Measurements from ENCODE around the gene ATP9A. TPM values are rescaled to one million over a fixed set of nuclear protein-coding genes. Genes with fewer than 3 reads are reported as not detected.
A peak's percentile ranks its signal among the peaks of the same experiment; 100 is the strongest.
"Not testable (repeated sequence)": the region's sequence is repeated elsewhere in the genome, so short reads cannot be mapped to it uniquely, and the experiment has no call there.

The ATP9A gene
- total RNA-seq = 40.2 TPM
- polyA plus RNA-seq (ENCODE audit: insufficient read depth, low read depth, low replicate concordance) = 7.1 TPM
- long read RNA-seq, donor 1, full-length matches to known transcripts = 4 of 4 reads
- long read RNA-seq, donor 1, partial matches to known transcripts = 0 of 4 reads
- long read RNA-seq, donor 1, other reads (novel, unspliced or antisense) = 0 of 4 reads
- long read RNA-seq, donor 2, full-length matches to known transcripts = 3 of 3 reads
- long read RNA-seq, donor 2, partial matches to known transcripts = 0 of 3 reads
- long read RNA-seq, donor 2, other reads (novel, unspliced or antisense) = 0 of 3 reads
- long read RNA-seq, donor 3, full-length matches to known transcripts = 2 of 2 reads
- long read RNA-seq, donor 3, partial matches to known transcripts = 0 of 2 reads
- long read RNA-seq, donor 3, other reads (novel, unspliced or antisense) = 0 of 2 reads
- long read RNA-seq, donor 4, full-length matches to known transcripts = 2 of 2 reads
- long read RNA-seq, donor 4, partial matches to known transcripts = 0 of 2 reads
- long read RNA-seq, donor 4, other reads (novel, unspliced or antisense) = 0 of 2 reads
- long read RNA-seq, donor 5 = 0 reads
- long read RNA-seq, donor 6 = 0 reads
- long read RNA-seq, donor 7, full-length matches to known transcripts = 6 of 21 reads
- long read RNA-seq, donor 7, partial matches to known transcripts = 5 of 21 reads
- long read RNA-seq, donor 7, other reads (novel, unspliced or antisense) = 10 of 21 reads
- long read RNA-seq, donor 8, partial matches to known transcripts = 7 of 7 reads
- long read RNA-seq, donor 8, other reads (novel, unspliced or antisense) = 0 of 7 reads
- long read RNA-seq, donor 9 = 0 reads
- long read RNA-seq, donor 10, partial matches to known transcripts = 5 of 5 reads
- long read RNA-seq, donor 10, other reads (novel, unspliced or antisense) = 0 of 5 reads

DNA sequence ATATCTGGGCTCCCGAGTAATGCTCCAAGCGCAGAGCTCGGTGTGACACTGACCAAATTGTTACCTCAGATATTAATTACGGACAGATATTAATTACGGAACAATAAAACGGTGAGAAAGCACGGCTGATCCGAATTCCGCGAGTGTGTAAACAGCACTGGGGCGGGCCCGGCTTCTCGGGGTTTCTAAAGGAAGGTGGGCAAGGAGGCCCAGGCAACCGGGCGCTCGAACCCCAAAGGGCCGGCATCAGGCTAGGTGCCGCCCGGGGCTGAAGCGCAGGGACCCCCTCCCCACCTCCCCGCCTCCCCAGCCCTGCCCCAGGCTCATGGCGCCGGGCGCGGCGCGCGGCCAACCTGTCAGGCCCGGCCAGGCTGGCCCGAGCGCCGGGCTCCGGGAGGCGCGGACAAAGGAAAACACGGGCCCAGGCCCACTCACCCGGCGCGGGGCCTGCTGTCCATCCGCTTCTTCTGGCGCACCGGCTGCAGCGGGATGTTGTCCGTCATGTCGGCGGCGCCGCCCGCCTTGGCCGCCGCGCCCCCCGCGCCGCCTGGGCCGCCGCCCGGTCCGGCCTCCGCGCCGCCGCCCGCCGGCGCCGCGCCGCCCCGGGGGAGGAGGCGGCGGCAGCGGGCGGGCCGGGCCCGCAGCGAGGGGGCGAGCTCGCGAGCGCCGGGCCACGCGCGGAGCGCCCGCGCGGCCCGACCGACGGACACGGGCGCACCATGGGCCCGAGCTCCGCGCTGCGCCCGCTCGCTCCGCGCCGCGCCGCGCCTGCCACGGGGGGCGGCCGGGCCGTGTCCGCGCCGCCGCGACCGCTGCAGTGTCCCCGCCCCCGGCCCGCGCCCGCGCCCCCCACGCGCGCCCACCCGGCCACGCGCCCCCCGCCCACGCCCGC is at the start of gene ATP9A:
Gene ATP9A, minus strand, starts transcription at position 524 of the 892 bp plus-strand sequence. Its CDS starts 21 bp downstream, at position 503.
- Histone ChIP-seq H3K4me1 (ENCODE audit: control insufficient read depth in 2 of 3, insufficient read depth in 2 of 3, low read depth in 1 of 3, low read length in 3 of 3) (peaks cover 0 to 7% (median 0%) of the 10 kb centered on the region in 3 donors), H3K27ac (ENCODE audit: low read depth in 2 of 2, low read length in 2 of 2) (peak within 1 kb of the TSS; percentile 43 to 75), H3K27me3 (ENCODE audit: control insufficient read depth, insufficient read depth, low read length) (no peaks in the 10 kb centered on the region), H3K9me3 (ENCODE audit: control insufficient read depth in 2 of 3, insufficient read depth in 1 of 3, low read length in 3 of 3) (no peaks in the 10 kb centered on the region), H3K9ac (ENCODE audit: low read length in 3 of 3) (peak within 1 kb of the TSS; percentile 71 to 82 (median 77)), H3K4me3 (ENCODE audit: low read length in 3 of 3) (peak within 1 kb of the TSS; percentile 72 to 80 (median 77)), H3K36me3 (ENCODE audit: control insufficient read depth in 2 of 3, insufficient read depth in 3 of 3, low read length in 3 of 3) (no peaks in the 10 kb centered on the region)
- TF ChIP-seq, protein P1, sequence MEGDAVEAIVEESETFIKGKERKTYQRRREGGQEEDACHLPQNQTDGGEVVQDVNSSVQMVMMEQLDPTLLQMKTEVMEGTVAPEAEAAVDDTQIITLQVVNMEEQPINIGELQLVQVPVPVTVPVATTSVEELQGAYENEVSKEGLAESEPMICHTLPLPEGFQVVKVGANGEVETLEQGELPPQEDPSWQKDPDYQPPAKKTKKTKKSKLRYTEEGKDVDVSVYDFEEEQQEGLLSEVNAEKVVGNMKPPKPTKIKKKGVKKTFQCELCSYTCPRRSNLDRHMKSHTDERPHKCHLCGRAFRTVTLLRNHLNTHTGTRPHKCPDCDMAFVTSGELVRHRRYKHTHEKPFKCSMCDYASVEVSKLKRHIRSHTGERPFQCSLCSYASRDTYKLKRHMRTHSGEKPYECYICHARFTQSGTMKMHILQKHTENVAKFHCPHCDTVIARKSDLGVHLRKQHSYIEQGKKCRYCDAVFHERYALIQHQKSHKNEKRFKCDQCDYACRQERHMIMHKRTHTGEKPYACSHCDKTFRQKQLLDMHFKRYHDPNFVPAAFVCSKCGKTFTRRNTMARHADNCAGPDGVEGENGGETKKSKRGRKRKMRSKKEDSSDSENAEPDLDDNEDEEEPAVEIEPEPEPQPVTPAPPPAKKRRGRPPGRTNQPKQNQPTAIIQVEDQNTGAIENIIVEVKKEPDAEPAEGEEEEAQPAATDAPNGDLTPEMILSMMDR (IDR thresholded peaks at IDR 0.05; ENCODE audit: borderline replicate concordance, extremely low read depth, insufficient read depth) = no peak
- FAIRE-seq (no peak), DNase-seq (peak; percentile 35 to 77 (median 59))
- intact Hi-C loops (cut with DNase I) = no loop called here

GRCh38 chr20:51816856-51817255 is 48.7 kb upstream of the ATP9A start:
- intact Hi-C loops (cut with DNase I); H3K27ac ChIP-seq (ENCODE audit: low read depth in 2 of 2, low read length in 2 of 2); DNase-seq; FAIRE-seq; H3K4me1 ChIP-seq (ENCODE audit: control insufficient read depth in 2 of 3, insufficient read depth in 2 of 3, low read depth in 1 of 3, low read length in 3 of 3); H3K36me3 ChIP-seq (ENCODE audit: control insufficient read depth in 2 of 3, insufficient read depth in 3 of 3, low read length in 3 of 3); H3K27me3 ChIP-seq (ENCODE audit: control insufficient read depth, insufficient read depth, low read length); H3K9me3 ChIP-seq (ENCODE audit: control insufficient read depth in 2 of 3, insufficient read depth in 1 of 3, low read length in 3 of 3); H3K9ac ChIP-seq (ENCODE audit: low read length in 3 of 3); H3K4me3 ChIP-seq (ENCODE audit: low read length in 3 of 3): not testable (repeated sequence)

DNA sequence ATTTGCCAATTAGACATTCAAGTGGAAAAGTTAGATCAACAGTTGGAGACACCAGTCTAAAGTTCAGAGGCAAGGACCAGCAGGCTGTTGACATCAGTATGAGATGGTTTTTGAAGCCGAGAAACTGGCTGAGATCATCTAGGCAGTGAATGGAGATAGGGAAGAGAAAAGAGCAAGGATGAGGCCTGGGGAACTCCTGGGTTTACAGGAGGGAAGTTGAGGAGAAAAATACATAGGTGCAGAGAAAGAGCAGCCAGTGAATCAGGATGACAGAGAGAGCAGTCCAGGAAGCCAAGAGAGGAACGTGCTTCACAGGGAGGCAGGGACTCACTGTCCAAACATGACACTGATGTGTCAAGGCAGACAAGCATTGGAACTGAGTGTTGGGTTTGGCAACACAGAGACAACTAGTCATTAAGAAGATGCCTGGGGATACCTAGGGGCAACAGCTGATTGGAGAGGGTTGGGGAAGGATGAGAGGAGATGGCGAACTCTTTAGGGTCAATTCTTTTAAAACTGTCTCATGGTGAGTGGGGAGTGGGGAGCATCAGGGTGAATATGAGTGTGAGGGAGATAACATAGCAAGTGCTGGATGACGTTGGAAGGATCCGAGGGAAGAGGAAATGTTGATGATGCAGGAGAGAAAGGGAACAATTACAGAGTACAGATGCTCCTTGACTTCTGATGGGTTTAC is 47.3 kb upstream of the ATP9A start:
- Histone ChIP-seq H3K4me3 (ENCODE audit: low read length in 3 of 3) (no peak overlapping the region), H3K9me3 (ENCODE audit: control insufficient read depth in 2 of 3, insufficient read depth in 1 of 3, low read length in 3 of 3) (no peaks in the 10 kb centered on the region), H3K4me1 (ENCODE audit: control insufficient read depth in 2 of 3, insufficient read depth in 2 of 3, low read depth in 1 of 3, low read length in 3 of 3) (no peaks in the 10 kb centered on the region), H3K27ac (ENCODE audit: low read depth in 2 of 2, low read length in 2 of 2) (no peak overlapping the region), H3K9ac (ENCODE audit: low read length in 3 of 3) (no peak overlapping the region), H3K27me3 (ENCODE audit: control insufficient read depth, insufficient read depth, low read length) (no peaks in the 10 kb centered on the region), H3K36me3 (ENCODE audit: control insufficient read depth in 2 of 3, insufficient read depth in 3 of 3, low read length in 3 of 3) (no peaks in the 10 kb centered on the region)
- intact Hi-C loops (cut with DNase I) = no loop called here
- DNase-seq = no peak
- TF ChIP-seq, protein P1 (IDR thresholded peaks at IDR 0.05; ENCODE audit: borderline replicate concordance, extremely low read depth, insufficient read depth) = no peak
- no peak for FAIRE-seq

All from kidney (tissue), 22 donors.